HepG2 (cell line): Measurements from ENCODE around the gene HECTD2. TPM values are rescaled to one million over a fixed set of nuclear protein-coding genes. Genes with fewer than 3 reads are reported as not detected.

Source experiments
- ATAC-seq: fragments of 200-7000 bp; cut with Tn5 transposase; 3 replicates; pipeline ENCODE4 v1.9.1; 2020; ENCODE audit warnings: mild to moderate bottlenecking, moderate library complexity
- BruUV-seq: library from RNA; stranded (reverse); fragments of 400-500 nt; replicated peaks from 2 replicates; lab custom pipeline; 2021; lab: Mats Ljungman, UMichigan
- CTCF ChIA-PET: fragments of 300-600 bp; formaldehyde crosslinking; extraction: SDS; loops from one replicate; lab custom pipeline; 2021; ENCODE audit warnings: low total read pairs, inconsistent platforms, low intra/inter-chr PET ratio; lab: Yijun Ruan, JAX
- POLR2A ChIA-PET: fragments of 350-600 bp; sonication (Branson Sonifier 250); formaldehyde crosslinking; loops from one replicate; lab custom pipeline; 2020; ENCODE audit warnings: antibody characterized with exemption, inconsistent platforms; lab: Yijun Ruan, JAX
- DNase-seq: peaks from one replicate; pipeline ENCODE4 v3.0.0-alpha.2; 2015; ENCODE audit warnings: low spot score
- FAIRE-seq: peaks from 3 replicates; lab custom pipeline; 2011; peaks lifted over from hg19 to GRCh38; lab: Jason Lieb, UNC
- H2AFZ ChIP-seq: one replicate; pipeline ENCODE4 v1.6.1; 2011; ENCODE audit warnings: low read length, inconsistent platforms
- H3K27ac ChIP-seq: fragments of 300-600 bp; 3 replicates; pipeline ENCODE4 v1.8.0; 2011; ENCODE audit warnings: mixed run types, mild to moderate bottlenecking, mixed read lengths, low read length, inconsistent platforms; ENCODE audit not compliant: insufficient read depth; ENCODE audit errors: extremely low read length
- H3K27me3 ChIP-seq, 2 experiments: fragments of 200-600 bp in 1 of 2; 2 replicates in 1 of 2; 3 replicates in 1 of 2; pipeline versions ENCODE4 v1.6.0 to v1.8.0; 2011; ENCODE audit warnings: low read length in 2 of 2, mild to moderate bottlenecking in 2 of 2, moderate library complexity in 2 of 2, inconsistent platforms in 1 of 2; ENCODE audit not compliant: insufficient read depth in 2 of 2, control insufficient read depth in 1 of 2
- H3K36me3 ChIP-seq, 2 experiments: fragments of 200-600 bp in 1 of 2; replicated peaks in 1 of 2; 2 replicates in 1 of 2; 3 replicates in 1 of 2; pipeline versions ENCODE4 v1.5.1 to v1.8.0; 2011; ENCODE audit warnings: low read length in 2 of 2, inconsistent platforms in 1 of 2; ENCODE audit not compliant: insufficient read depth in 2 of 2, control insufficient read depth in 1 of 2
- H3K4me1 ChIP-seq: 2 replicates; pipeline ENCODE4 v1.5.1; 2012; ENCODE audit warnings: low read length, inconsistent platforms; ENCODE audit not compliant: insufficient read depth
- H3K4me2 ChIP-seq: 2 replicates; pipeline ENCODE4 v1.6.0; 2011; ENCODE audit warnings: low read depth, low read length, inconsistent platforms
- H3K4me3 ChIP-seq, 3 experiments: fragments of 200-600 bp in 1 of 3; sonication (generic), shearing (Covaris generic) in 1 of 3; replicated peaks in 1 of 3; 2 replicates each; pipeline ENCODE4 v1.5.1; 2011 to 2016; ENCODE audit warnings: low read length in 3 of 3, inconsistent platforms in 2 of 3, low read depth in 2 of 3, mild to moderate bottlenecking in 2 of 3, control low read depth in 1 of 3, mixed read lengths in 1 of 3; ENCODE audit not compliant: insufficient read depth in 1 of 3
- H3K79me2 ChIP-seq: one replicate; pipeline ENCODE4 v1.6.1; 2011; ENCODE audit warnings: low read length, inconsistent platforms; ENCODE audit not compliant: insufficient read depth
- H3K9ac ChIP-seq: 2 replicates; pipeline ENCODE4 v1.6.0; 2011; ENCODE audit warnings: mild to moderate bottlenecking, low read depth, low read length, inconsistent platforms; ENCODE audit not compliant: insufficient read depth
- H3K9me3 ChIP-seq: 2 replicates; pipeline ENCODE4 v1.5.1; 2012; ENCODE audit warnings: mild to moderate bottlenecking, low read length
- H4K20me1 ChIP-seq: 2 replicates; pipeline ENCODE4 v1.6.0; 2011; ENCODE audit warnings: inconsistent platforms, mild to moderate bottlenecking, low read length, moderate library complexity; ENCODE audit not compliant: insufficient read depth
- GABPB1 ChIP-seq: IDR thresholded peaks from 2 replicates; pipeline ENCODE4 v1.6.1; 2016; ENCODE audit warnings: mild to moderate bottlenecking, missing genetic modification reagents, moderate library complexity, missing compliant biosample characterization
- GATAD1 ChIP-seq: IDR thresholded peaks from 2 replicates; pipeline ENCODE4 v1.6.1; 2016; ENCODE audit warnings: missing genetic modification reagents, missing compliant biosample characterization
- NCOA5 ChIP-seq: sonication (generic); formaldehyde crosslinking; IDR thresholded peaks from 2 replicates; pipeline ENCODE4 v1.4.0; 2020; ENCODE audit warnings: missing genetic modification reagents
- NPAS2 ChIP-seq: sonication (generic); formaldehyde crosslinking; IDR thresholded peaks from 2 replicates; pipeline ENCODE4 v1.8.0; 2022; ENCODE audit warnings: mild to moderate bottlenecking, missing genetic modification reagents, borderline replicate concordance
- ZNF180 ChIP-seq: sonication (generic); formaldehyde crosslinking; IDR thresholded peaks from 2 replicates; pipeline ENCODE4 v1.4.0; 2020; ENCODE audit warnings: low read depth, missing genetic modification reagents, borderline replicate concordance
- WGBS: methylation state at CpG from one replicate; pipeline ENCODE4 v1.1.6; 2017; ENCODE audit warnings: low lambda C conversion rate; 5-methylcytosine and 5-hydroxymethylcytosine counted together
- in situ Hi-C: cut with HindIII; loops from 2 replicates; pipeline ENCODE4 v1.10.0; 2017; ENCODE audit warnings: low pct_unique_long_range_greater_than_20kb; ENCODE audit not compliant: extremely low pct_ligation_motif_present
- intact Hi-C: fragments of 100-400 bp; cut with micrococcal nuclease; formaldehyde crosslinking; loops from one replicate; pipeline ENCODE4 v1.10.0; 2022; ENCODE audit not compliant: unreplicated experiment
- polyA plus RNA-seq, 8 experiments: library from polyadenylated mRNA; depleted of rRNA in 3 of 8; stranded (reverse) in 7 of 8; unstranded in 1 of 8; fragments of >200 nt; fragmentation: Illumina TruSeq in 4 of 8; extraction: Trizol in 4 of 8; gene quantifications; 2 replicates each; pipeline versions ENCODE4 v1.2.1 to v1.2.3, GENCODE V29; 2011 to 2016; ENCODE audit warnings: low read depth in 4 of 8, missing spikeins in 1 of 8, mixed read lengths in 1 of 8; ENCODE audit not compliant: insufficient read depth in 1 of 8
- total RNA-seq, 5 experiments: library from RNA; depleted of rRNA; stranded (reverse); fragments of >200 nt; fragmentation: Illumina TruSeq; extraction: Trizol; gene quantifications; 2 replicates each; pipeline ENCODE4 v1.2.3, GENCODE V29; 2016; ENCODE audit warnings: low read depth in 1 of 5
- TF ChIP-seq, protein P1 (sequence below): sonication (generic); formaldehyde crosslinking; IDR thresholded peaks from 2 replicates; pipeline ENCODE4 v1.8.1; 2023; ENCODE audit warnings: mild to moderate bottlenecking, missing genetic modification reagents
- TF ChIP-seq, protein P2 (sequence below): sonication (generic); formaldehyde crosslinking; IDR thresholded peaks from 2 replicates; pipeline ENCODE4 v1.5.0; 2020; ENCODE audit warnings: mild to moderate bottlenecking, missing genetic modification reagents
- TF ChIP-seq, protein P3 (sequence below), 2 experiments: fragments of 450-650 bp in 1 of 2; sonication (generic) in 1 of 2; formaldehyde crosslinking in 1 of 2; IDR thresholded peaks; 2 replicates each; pipeline versions ENCODE4 v1.6.1 to v1.8.0; 2016 to 2022; ENCODE audit warnings: antibody characterized with exemption in 1 of 2, mild to moderate bottlenecking in 1 of 2, missing genetic modification reagents in 1 of 2
- TF ChIP-seq, protein P4 (sequence below): sonication (generic); formaldehyde crosslinking; IDR thresholded peaks from 2 replicates; pipeline ENCODE4 v1.8.0; 2022; ENCODE audit warnings: low read depth, missing genetic modification reagents

HECTD2 gene
- total and polyA plus RNA-seq, 2 of the 13 experiments (the other 11 are each of a cell fraction or from before 2014, with no cell fraction given), result 3.2 to 5.2 TPM

DNA sequence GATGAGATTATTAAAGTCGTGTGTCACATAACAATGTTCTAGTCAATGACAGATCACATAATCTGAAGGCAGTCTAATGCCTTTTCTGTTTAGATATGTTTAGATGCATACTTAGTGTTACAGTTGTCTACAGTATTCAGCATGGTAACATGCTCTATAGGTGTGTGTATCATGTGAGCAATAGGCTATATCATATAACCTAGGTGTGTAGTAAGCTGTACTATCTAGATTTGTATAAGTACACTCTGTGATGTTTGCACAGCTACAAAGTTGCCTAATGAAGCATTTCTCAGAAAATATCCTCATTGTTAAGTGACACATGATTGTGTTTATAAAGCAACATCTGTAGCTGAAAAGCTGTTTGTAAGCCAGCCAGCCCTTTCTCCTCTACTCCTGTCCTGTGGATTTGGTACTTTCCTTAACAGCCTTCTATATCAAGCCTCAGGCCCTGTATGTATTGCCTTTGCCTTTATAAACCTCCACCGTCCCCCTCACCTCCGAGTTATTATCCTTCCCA lies 6.3 kb downstream of the HECTD2 start:
- ChIA-PET CTCF (no interaction called here), POLR2A (no interaction called here)
- DNase-seq, result no peak
- FAIRE-seq, result no peak
- Histone ChIP-seq H3K79me2 (no peaks in the 10 kb centered on the region), H3K9me3 (no peaks in the 10 kb centered on the region), H3K27me3 (no peaks in the 10 kb centered on the region), H2AFZ (no peak overlapping the region), H3K27ac (no peak overlapping the region), H3K36me3 (no peaks in the 10 kb centered on the region), H3K4me3 (no peak overlapping the region), H3K4me2 (no peak overlapping the region), H3K4me1 (peaks cover 9% of the 10 kb centered on the region), H3K9ac (no peak overlapping the region), H4K20me1 (no peaks in the 10 kb centered on the region)
- intact Hi-C loops, result loop anchor here (10.0 kb wide), 1 partner anchor 328 kb away; no protein-coding TSS in a partner anchor
- WGBS, result 78% methylated on average over 3 of the region's 3 CpGs
- no peak for ATAC-seq
- in situ Hi-C loops, result no loop called here
- BruUV-seq, result no TSS peak
- TF ChIP-seq NPAS2 (CRISPR knock-in tag), result no peak
- TF ChIP-seq NCOA5 (CRISPR knock-in tag), result no peak
- TF ChIP-seq, protein P1, sequence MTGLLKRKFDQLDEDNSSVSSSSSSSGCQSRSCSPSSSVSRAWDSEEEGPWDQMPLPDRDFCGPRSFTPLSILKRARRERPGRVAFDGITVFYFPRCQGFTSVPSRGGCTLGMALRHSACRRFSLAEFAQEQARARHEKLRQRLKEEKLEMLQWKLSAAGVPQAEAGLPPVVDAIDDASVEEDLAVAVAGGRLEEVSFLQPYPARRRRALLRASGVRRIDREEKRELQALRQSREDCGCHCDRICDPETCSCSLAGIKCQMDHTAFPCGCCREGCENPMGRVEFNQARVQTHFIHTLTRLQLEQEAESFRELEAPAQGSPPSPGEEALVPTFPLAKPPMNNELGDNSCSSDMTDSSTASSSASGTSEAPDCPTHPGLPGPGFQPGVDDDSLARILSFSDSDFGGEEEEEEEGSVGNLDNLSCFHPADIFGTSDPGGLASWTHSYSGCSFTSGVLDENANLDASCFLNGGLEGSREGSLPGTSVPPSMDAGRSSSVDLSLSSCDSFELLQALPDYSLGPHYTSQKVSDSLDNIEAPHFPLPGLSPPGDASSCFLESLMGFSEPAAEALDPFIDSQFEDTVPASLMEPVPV (CRISPR knock-in tag), result no peak
- no peak for TF ChIP-seq GATAD1 (CRISPR knock-in tag)
- TF ChIP-seq, protein P2, sequence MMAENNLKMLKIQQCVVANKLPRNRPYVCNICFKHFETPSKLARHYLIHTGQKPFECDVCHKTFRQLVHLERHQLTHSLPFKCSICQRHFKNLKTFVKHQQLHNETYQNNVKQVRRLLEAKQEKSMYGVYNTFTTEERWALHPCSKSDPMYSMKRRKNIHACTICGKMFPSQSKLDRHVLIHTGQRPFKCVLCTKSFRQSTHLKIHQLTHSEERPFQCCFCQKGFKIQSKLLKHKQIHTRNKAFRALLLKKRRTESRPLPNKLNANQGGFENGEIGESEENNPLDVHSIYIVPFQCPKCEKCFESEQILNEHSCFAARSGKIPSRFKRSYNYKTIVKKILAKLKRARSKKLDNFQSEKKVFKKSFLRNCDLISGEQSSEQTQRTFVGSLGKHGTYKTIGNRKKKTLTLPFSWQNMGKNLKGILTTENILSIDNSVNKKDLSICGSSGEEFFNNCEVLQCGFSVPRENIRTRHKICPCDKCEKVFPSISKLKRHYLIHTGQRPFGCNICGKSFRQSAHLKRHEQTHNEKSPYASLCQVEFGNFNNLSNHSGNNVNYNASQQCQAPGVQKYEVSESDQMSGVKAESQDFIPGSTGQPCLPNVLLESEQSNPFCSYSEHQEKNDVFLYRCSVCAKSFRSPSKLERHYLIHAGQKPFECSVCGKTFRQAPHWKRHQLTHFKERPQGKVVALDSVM (CRISPR knock-in tag), result no peak
- TF ChIP-seq, protein P3, sequence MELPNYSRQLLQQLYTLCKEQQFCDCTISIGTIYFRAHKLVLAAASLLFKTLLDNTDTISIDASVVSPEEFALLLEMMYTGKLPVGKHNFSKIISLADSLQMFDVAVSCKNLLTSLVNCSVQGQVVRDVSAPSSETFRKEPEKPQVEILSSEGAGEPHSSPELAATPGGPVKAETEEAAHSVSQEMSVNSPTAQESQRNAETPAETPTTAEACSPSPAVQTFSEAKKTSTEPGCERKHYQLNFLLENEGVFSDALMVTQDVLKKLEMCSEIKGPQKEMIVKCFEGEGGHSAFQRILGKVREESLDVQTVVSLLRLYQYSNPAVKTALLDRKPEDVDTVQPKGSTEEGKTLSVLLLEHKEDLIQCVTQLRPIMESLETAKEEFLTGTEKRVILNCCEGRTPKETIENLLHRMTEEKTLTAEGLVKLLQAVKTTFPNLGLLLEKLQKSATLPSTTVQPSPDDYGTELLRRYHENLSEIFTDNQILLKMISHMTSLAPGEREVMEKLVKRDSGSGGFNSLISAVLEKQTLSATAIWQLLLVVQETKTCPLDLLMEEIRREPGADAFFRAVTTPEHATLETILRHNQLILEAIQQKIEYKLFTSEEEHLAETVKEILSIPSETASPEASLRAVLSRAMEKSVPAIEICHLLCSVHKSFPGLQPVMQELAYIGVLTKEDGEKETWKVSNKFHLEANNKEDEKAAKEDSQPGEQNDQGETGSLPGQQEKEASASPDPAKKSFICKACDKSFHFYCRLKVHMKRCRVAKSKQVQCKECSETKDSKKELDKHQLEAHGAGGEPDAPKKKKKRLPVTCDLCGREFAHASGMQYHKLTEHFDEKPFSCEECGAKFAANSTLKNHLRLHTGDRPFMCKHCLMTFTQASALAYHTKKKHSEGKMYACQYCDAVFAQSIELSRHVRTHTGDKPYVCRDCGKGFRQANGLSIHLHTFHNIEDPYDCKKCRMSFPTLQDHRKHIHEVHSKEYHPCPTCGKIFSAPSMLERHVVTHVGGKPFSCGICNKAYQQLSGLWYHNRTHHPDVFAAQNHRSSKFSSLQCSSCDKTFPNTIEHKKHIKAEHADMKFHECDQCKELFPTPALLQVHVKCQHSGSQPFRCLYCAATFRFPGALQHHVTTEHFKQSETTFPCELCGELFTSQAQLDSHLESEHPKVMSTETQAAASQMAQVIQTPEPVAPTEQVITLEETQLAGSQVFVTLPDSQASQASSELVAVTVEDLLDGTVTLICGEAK (IDR thresholded peaks at IDR 0.05), result no peak
- TF ChIP-seq, protein P3 (CRISPR knock-in tag; IDR thresholded peaks at IDR 0.05), result no peak
- no peak for TF ChIP-seq ZNF180 (CRISPR knock-in tag)
- TF ChIP-seq GABPB1, result no peak
- TF ChIP-seq, protein P4, sequence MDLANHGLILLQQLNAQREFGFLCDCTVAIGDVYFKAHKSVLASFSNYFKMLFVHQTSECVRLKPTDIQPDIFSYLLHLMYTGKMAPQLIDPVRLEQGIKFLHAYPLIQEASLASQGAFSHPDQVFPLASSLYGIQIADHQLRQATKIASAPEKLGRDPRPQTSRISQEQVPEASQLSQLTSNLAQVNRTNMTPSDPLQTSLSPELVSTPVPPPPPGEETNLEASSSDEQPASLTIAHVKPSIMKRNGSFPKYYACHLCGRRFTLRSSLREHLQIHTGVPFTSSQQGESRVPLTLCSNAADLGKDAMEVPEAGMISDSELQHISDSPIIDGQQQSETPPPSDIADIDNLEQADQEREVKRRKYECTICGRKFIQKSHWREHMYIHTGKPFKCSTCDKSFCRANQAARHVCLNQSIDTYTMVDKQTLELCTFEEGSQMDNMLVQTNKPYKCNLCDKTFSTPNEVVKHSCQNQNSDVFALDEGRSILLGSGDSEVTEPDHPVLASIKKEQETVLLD (CRISPR knock-in tag), result no peak
